Lower leg skin (tissue), 4 donors: ENCODE data around the gene CHPT1. TPM values are rescaled to one million over a fixed set of nuclear protein-coding genes. Genes with fewer than 3 reads are reported as not detected.

Source experiments
- DNase-seq, 2 donors: peaks; one replicate each; pipeline ENCODE4 v3.0.0-alpha.2; 2019; ENCODE audit warnings: low spot score in 2 of 2
- H3K4me3 ChIP-seq: fragments of 200-600 bp; sonication (generic); 2 replicates; pipeline ENCODE4 v1.5.1; 2017; ENCODE audit warnings: mild to moderate bottlenecking, low read depth; ENCODE audit not compliant: poor library complexity, severe bottlenecking
- CTCF ChIP-seq, 3 donors: fragments of 450-650 bp; IDR thresholded peaks; one replicate each; pipeline ENCODE4 v1.5.1; 2016; ENCODE audit warnings: antibody characterized with exemption in 3 of 3, mild to moderate bottlenecking in 3 of 3, moderate library complexity in 2 of 3
- POLR2A ChIP-seq, 2 donors: fragments of 450-650 bp; IDR thresholded peaks; one replicate each; pipeline ENCODE4 v1.6.1; 2016 to 2017; ENCODE audit warnings: antibody characterized with exemption in 2 of 2, mild to moderate bottlenecking in 1 of 2, moderate library complexity in 1 of 2
- WGBS, 2 donors: methylation state at CpG; one replicate each; pipeline ENCODE4 v1.1.5; 2018; 5-methylcytosine and 5-hydroxymethylcytosine counted together
- intact Hi-C: fragments of 100-400 bp; cut with DNase I; formaldehyde crosslinking; loops from one replicate; pipeline ENCODE4 v1.15.0; 2023; ENCODE audit warnings: low total_unique reads
- total RNA-seq, 4 donors: library from RNA; depleted of rRNA; stranded (reverse); fragments of >200 nt; gene quantifications; one replicate each; pipeline ENCODE4 v1.1.0, GENCODE V29; 2016

Gene CHPT1
- total RNA-seq, 4 donors from 2014 or later, result 56.8 to 121 (median 75.1) TPM

- H3K4me3 ChIP-seq, result no peak overlapping the region
- intact Hi-C loops, result no loop called here
- TF ChIP-seq POLR2A (IDR thresholded peaks at IDR 0.05) (no peak), CTCF (IDR thresholded peaks at IDR 0.05) (no peak)
- 78 to 82% methylated on average over 3 of the region's 3 CpGs for WGBS, 2 donors
- DNase-seq, result no peak
These were observed 17.5 kb downstream of the CHPT1 start for GRCh38 chr12:101714877-101715444.

GRCh38 chr12:101719566-101719965 is 22.1 kb downstream of the CHPT1 start:
- no peak for DNase-seq
- no peak overlapping the region for H3K4me3 ChIP-seq
- intact Hi-C loops, result no loop called here
- no peak for TF ChIP-seq CTCF (IDR thresholded peaks at IDR 0.05)
- TF ChIP-seq POLR2A (IDR thresholded peaks at IDR 0.05), result no peak

GRCh38 chr12:101720118-101720517 is 22.7 kb downstream of the CHPT1 start:
- no peak for DNase-seq
- TF ChIP-seq POLR2A (IDR thresholded peaks at IDR 0.05), result no peak
- TF ChIP-seq CTCF (IDR thresholded peaks at IDR 0.05), result no peak
- intact Hi-C loops, result no loop called here
- H3K4me3 ChIP-seq, result no peak overlapping the region

- 97 to 100% methylated on average over 4 of the region's 4 CpGs for WGBS, 2 donors
- intact Hi-C loops, result no loop called here
- TF ChIP-seq POLR2A (IDR thresholded peaks at IDR 0.05), result no peak
- TF ChIP-seq CTCF (IDR thresholded peaks at IDR 0.05), result no peak
These were observed 25.0 kb downstream of the CHPT1 start for GRCh38 chr12:101722392-101722791.

GRCh38 chr12:101727098-101727497 is 29.7 kb downstream of the CHPT1 start:
- no peak for DNase-seq
- no peak for TF ChIP-seq POLR2A (IDR thresholded peaks at IDR 0.05)
- TF ChIP-seq CTCF (IDR thresholded peaks at IDR 0.05), result no peak
- intact Hi-C loops, result no loop called here
- no peak overlapping the region for H3K4me3 ChIP-seq

More at GRCh38 chr12:101722392-101722791, 25.0 kb downstream of the CHPT1 start:
- H3K4me3 ChIP-seq, result no peak overlapping the region
- no peak for DNase-seq

GRCh38 chr12:101729842-101730241 is 32.4 kb downstream of the CHPT1 start:
- TF ChIP-seq POLR2A (IDR thresholded peaks at IDR 0.05) (no peak), CTCF (IDR thresholded peaks at IDR 0.05) (no peak)
- intact Hi-C loops, result no loop called here
- DNase-seq, result no peak
- no peak overlapping the region for H3K4me3 ChIP-seq
